GM12872 (cell line): ENCODE measurements around the gene PACSIN2.

Experiments used
- TF ChIP-seq, protein P1 (sequence below): IDR thresholded peaks from 3 replicates; pipeline ENCODE4 v1.5.1; 2011; ENCODE audit warnings: low read depth, mild to moderate bottlenecking, low read length, moderate library complexity; ENCODE audit not compliant: insufficient read depth

The PACSIN2 gene

DNA sequence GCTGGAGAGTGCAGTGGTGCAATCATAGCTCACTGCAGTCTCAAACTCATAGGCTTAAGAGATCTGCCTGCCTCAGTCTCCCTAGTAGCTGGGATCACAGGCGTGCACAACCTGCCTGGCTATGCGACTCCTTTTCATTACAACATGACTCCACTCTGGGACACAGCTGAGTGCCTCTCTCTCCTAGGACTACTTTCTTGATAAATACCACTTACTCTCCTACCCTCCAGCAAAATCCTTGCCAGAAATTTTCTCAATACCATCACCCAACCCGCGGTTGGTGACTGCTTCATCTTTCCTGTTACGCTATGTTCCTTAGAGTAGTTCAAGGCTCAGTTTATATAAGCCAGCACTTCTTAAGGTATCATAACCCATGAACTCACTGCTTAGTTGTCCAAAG lies 184.8 kb downstream of the PACSIN2 start:
- TF ChIP-seq, protein P1, sequence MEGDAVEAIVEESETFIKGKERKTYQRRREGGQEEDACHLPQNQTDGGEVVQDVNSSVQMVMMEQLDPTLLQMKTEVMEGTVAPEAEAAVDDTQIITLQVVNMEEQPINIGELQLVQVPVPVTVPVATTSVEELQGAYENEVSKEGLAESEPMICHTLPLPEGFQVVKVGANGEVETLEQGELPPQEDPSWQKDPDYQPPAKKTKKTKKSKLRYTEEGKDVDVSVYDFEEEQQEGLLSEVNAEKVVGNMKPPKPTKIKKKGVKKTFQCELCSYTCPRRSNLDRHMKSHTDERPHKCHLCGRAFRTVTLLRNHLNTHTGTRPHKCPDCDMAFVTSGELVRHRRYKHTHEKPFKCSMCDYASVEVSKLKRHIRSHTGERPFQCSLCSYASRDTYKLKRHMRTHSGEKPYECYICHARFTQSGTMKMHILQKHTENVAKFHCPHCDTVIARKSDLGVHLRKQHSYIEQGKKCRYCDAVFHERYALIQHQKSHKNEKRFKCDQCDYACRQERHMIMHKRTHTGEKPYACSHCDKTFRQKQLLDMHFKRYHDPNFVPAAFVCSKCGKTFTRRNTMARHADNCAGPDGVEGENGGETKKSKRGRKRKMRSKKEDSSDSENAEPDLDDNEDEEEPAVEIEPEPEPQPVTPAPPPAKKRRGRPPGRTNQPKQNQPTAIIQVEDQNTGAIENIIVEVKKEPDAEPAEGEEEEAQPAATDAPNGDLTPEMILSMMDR: no peak

DNA sequence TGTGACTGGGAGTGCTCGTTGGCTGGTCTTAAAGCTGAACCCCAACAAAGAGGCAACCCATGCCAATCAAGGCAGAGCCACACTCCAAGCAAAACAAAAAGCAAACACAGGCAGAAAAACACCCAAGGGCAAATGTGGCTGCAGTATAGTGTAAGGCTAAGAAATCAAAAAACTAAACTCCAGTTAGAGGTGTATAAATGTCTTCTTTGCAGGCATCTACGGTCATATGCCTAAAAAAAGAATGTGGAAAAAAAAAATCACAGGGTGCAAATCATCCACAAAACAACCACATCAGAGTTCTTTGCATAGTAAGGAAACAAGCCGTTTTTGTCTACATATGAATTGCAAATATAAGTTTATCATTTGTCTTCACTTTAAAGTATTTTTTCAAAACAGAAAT lies 185.6 kb downstream of the PACSIN2 start:
- TF ChIP-seq, protein P1: no peak

DNA sequence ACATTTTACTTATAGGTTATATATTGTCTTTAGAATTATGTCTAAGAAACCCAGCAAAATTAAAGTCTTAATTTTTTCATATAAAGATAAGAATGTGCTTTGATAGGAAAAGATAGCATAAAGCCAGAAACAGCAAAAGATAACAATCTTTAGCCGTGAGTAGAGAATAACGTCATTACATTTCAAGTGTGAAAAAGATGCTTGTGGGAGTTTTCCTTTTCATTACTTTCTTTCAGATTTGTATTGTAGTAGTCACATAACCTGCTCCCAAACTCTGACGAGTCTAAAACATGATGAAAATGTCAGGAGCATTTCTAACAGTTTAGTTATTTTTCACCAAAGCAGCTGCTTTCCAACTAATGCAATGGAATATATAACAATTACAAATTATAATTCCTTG lies 189.2 kb downstream of the PACSIN2 start:
- TF ChIP-seq, protein P1: no peak

DNA sequence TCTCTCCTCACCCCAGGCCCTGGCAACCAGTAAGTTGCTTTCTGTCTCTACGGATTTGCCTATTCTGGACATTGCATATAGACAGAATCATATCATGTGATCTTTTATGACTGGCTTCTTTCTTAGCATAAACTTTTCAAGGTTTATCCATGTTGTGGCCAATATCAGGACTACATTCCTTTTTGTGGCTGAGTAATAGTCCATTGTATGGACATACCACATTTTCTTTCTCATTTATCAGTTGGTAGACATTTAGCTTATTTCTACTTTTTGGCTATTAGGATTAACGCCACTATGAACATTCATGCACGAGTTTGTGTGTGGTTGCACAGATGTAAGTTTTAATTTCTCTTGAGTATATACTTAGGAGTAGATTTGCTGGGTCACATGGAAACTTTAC lies 193.6 kb downstream of the PACSIN2 start:
- TF ChIP-seq, protein P1: no peak

DNA sequence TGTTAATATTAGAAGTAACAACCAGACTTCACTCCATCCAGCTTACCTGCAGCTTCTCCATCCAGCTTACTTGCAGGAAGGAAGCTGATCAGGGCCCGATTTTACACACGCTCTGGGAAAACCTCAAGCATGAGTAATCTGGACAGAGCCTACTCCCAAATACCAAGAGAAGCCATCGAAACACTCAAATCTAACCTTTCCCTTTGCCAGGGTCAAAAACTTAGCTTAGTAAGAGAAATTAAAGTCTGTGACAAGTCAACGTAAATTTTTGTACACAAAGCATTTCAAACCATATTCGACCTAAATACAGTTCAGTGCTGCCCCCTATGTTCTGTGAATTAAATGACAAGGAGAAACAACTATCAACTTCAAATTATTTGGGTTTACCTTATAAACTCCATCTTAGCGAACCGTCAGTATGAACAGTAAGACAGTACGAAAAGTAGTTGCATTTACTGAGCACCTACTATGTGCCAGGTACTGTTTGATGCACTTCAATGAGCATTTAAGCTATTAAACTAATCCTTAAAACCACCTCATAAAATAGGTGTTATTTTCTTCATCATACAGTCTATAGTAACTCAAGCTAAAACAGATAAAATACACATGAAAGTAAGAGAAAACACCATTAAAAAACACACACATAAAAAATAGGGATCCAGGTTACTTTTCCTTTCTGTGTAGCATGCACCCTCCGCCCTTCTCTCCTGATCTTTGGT lies 194.7 kb downstream of the PACSIN2 start:
- TF ChIP-seq, protein P1: peak; percentile 43; the same call in 2 of the 3 replicates
